Embryonic facial prominence (tissue), 1 donor: ENCODE measurements around the gene TIFAB.

Source experiments
- DNase-seq: peaks from one replicate; pipeline ENCODE4 v3.0.0-alpha.2; 2016; ENCODE audit errors: extremely low spot score

The TIFAB gene

DNA sequence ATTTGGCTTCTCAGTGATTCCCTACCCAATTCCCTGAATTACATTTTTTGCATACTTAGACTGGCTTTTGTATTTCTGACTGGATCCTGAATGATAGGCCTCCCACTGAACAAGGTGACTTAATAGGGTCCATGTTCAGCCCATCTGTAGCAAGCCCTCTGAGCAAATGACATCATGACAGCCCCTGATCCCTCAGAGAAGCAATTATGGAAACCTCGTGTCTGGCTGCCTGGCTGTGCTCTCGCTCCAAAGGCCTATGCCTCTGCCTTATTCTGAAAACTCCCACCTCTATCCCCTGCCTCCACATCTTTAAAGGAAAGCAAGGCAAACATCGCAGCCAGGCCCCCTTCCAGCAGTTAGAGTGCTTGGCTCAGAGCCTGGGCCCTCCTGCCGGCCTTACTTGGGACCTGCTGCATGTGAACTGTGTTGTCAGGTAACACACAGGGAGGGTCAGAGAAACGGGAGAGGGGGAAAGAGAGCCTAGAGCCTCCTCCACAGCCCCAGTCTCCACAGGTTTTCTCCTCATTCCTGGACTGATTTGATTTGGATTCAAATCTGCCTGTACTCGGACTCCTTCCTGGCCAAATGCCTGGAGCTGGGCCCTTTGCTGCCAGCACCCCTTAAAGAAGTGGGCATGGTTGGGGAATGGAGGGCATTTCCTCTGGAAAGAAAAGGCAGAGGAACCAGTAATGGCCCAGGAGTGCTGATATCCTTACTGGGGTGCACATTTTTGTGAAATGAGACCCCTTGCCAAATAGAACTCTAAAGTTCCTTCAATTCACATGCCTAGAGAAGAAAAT, 8.8 kb downstream of the TIFAB start:
- DNase-seq = peak; percentile 50

DNA sequence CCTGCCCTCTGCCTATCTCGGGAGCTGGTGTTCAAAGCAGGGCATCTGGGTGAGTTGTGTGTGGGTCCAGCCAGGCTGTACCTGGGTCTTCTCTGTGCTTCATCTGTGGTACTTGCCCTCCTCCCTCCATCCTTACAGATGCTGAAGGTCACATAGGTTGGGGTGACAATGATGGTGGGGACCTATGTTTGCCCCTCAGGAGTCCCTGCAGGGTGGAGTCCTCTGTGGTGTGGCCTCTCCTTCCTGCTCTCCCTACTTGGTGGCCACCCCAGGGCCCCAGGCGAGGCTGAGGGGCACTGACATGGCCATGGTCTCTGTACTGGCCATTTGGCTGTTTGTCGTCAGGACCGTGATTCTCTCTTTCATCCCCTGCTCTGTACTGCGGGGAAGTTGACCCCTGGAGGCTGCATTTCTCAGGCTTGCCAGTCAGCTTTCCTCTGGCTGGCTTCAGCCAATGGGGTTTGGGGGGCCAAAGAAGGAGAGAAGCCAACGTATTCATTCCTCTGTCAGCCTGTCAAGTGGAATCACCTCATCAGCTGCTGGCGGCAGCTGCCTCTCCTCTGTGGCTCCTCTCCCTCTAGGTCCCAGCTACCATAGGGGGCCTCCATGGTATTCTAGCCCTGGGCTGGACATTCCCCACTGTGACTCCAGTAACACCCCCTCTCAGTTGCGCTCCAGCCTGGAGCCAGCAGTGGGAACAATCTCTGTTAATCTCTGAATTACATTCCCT, 9.6 kb downstream of the TIFAB start:
- no peak for DNase-seq

DNA sequence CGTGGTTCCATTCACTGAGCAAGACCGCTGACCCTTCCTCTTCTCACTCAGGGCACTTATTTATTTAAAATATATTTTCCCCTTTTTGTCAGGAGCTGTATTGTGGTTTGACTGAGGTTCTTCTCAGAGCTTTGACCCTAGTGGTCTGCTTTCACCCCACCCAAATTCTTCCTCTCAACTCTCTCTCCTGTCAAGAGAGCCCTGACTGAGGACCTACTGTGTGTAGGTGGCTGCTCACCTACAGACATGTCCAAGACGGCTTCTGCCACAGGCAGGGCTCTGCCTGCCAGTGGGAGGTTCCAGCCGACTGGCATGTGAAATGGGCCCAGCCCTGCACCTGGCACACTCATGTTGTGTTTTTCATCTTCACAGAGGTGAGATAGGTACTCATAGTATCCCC, 10.2 kb downstream of the TIFAB start:
- DNase-seq = no peak

DNA sequence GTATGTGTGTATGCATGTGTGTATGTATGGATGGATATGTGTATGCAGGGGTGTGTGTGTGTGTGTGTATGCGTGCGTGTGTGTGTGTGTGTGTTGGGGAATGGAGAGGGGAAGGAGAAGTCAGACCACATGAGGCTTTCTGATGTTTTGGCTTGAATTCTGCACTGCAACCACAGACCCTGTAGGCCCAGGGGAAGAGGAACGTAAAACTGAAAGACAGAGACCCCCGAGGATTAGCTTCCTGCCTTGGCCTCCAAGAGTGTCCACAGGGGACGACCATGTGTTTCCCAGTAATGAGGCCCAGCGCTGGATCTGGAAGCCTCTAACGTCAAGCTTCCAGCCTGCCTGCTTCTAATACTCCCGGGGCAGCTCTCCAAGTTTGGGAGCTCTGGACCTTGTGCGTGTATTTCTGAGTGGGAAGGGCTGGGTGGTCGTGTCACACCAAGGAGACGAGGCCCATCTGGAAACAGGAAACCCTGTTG, 10.8 kb downstream of the TIFAB start:
- no peak for DNase-seq

DNA sequence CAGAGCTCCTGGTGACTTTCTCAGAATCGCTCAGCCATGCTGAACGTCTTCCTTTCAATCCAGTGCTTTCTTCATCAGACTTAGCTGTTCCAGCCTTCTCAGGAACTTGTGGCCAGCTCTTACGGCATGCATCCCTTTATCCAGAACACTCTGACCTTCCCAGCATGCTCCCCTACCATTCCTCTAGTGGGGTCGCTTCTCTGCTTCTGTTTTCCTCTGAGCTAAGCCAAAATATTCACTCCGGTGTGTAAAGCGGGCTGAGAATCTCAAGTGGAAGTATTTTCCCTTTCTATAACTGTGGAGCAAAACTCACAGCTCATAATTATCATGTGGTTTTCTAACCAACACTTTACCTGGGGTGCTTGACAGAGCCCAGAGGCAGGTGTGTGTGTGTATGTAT, 11.2 kb downstream of the TIFAB start:
- no peak for DNase-seq

DNA sequence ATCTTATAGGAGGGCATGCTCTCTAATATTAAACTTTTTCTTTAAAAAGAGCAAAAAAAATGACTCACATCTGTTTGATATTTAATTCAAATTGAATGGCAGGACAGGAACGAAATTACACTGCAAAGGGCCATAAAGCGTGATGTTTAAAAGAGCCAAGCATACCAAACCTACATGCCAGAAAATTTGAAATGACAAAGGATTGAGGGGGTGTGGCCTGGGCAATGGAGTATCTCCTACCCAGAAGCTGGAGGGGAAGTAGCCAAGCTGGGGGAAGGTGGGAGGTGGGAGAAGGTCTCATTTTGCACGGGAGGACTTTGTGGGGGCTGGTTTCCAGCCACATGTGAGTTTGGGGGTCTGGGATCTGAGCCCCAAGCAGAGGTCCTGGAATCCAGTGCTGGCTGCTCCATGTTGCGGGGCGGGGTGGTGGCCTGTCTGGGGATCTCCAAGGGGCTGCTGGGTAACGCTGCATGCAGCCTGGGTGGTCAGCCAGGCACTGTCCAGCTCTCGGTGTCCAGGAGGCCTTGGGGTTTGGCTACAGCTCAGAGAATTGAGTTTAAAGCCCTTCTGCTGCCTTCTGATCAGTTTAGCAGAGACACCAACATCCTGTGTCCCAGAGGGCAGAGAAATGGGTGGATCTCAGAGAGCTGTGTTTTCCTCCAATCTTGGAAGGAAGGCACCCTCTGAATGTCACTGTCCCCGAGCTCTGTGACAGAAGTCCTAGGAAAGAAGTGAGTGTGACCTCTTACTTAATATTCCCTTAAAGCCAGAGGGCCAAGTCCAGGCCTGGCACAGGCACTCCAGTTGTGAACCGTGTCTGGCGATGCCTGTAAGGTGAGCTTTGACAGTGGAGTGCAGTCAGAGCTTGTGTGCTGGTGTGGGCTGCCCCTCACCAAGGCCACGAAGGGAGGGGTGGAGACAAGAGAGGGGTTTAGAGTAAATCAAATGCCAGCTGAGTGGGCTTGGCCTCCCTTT, 12.6 kb downstream of the TIFAB start:
- no peak for DNase-seq

DNA sequence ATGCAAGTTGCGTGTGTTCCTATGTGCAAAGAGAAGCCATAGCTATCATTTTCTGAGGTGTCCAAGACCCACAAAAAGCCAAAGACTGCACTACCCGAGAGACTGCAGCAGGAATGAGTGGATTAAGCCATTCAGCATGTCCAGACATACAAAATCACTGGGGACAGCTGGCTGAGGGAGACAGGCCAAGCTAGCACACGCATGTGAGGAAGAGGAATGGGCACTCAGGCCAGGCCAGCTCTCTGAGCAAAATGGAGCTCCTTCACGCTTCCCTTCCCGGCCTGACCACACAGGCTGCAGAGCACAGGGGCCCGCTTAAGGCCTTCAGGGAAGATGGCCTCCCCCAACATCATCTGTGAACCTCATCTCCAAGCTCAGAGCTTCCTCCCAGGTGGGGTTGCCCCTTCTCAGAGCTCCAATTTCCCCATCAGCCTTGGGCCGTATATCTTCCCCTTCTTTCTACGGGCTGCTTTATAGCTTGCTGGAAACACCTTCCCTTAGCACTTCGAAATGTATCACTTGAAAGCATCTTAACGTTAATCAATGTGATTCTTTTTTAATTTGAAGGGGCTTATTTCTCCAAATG, 13.4 kb downstream of the TIFAB start:
- no peak for DNase-seq

DNA sequence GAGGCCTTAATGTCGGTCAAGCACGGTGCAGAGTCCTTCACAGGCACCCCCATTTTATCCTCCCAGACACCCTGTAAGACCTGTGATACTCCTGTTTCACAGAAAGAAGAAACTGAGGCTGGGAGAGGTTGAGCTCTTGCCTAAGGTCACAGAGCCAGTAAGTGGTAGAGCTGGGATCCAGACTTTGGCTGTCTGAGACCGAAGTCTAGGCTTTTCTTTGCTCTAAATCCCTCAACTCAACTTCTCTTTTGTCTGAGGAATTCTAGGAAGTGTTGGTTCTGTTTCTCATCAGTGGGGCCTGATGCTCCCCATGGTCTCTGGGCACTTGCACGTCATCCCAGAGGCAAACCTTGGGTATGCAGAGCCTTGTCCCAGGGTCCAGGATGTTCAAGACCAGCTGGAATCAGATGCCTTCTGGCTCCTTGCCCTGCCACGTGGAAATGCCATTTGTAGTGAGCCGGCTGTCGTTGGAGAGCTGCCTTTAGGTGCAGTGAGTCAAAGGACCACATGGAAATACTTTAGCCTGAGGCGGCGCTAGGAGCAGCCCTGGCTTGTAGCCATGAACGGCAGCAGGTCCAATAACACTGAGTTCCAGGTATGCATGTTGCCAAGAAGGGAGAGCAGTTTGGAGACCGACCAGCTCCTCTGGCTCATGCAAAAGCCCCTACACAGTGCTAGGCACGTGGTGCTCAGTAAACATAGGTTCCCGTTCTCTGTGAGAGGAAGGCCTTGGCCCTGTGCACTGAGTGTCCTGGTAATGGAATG, 14.2 kb downstream of the TIFAB start:
- peak; percentile 18 for DNase-seq

DNA sequence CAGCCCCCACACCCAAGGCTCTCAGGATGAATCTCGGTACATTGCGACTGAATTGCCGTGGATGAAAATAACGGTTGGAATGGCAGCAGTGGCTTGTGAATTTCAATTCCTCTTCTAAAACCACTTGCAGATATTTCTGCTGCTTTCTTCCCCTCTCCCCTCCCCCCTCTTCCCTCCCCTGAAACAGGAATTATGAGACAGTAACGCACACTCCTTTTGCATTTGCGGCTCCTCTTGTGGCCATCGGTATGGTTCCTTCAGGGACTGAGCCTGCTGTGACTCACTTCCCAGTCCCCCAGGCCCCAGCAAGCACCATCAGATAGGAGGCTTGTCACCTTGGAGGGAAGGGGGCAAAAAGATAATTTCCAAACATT, 14.7 kb downstream of the TIFAB start:
- no peak for DNase-seq

DNA sequence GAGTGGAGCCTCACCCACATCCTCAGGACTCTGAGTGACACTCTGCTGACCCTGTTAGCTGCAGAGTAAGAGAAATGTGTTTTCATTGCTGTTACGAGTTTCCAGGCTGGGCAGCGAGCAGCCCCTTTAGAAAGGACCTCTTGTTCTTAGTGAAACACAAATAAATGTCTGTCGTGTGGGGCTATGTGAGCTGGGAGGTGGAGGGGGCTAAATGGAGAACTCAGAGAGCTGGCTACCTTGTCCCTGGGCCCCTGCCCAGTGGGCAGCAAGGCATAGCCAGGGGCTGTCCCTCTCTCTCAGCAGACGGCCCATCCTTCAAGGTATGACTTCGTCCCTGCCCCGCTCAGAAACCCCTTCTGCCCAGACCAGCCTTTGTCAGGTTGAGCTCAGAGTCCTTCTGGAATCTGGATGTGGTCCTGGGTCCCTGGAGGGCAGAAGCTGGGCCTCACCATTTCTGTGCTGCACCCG, 15.2 kb downstream of the TIFAB start:
- DNase-seq = no peak

DNA sequence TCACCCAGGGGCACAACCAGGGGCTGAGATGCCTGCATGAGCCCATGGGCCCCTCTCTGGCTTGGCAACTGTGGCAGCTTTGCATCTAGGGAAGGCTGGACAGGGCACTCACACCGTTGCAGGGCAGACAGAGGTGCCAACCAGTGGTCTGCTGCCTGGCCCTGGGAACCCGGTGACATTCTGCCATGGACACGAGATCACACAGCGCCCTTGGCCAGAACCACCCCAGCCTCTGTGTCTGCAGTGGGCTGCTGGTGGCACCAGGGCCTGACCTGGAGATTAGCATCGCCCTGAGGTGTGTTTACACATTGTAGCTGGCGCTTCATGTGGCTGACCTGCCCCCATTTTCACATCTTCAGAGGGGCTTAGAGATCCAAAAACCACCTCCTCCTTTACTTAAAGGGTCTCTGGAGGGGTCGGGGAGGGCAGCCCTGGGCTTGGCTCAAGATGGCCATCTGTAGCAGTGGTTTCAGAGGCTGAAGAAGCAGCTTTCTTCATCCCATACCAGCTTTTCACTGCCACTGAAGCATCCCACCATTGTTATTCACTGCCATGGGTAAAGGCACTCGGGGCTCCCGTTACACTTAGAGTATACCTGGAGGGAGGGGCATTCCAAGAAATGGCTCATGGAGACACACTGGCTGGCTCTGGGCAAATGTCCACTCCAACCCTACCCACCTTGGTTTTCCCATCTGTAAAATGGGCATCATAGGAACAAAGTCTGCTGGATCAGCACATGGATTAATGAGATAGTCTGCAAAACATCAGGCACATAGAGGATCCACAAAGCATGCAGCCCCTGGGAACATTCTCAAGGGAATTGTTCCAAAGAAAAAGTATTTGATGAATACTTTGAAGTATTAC, 16.5 kb downstream of the TIFAB start:
- DNase-seq = no peak

DNA sequence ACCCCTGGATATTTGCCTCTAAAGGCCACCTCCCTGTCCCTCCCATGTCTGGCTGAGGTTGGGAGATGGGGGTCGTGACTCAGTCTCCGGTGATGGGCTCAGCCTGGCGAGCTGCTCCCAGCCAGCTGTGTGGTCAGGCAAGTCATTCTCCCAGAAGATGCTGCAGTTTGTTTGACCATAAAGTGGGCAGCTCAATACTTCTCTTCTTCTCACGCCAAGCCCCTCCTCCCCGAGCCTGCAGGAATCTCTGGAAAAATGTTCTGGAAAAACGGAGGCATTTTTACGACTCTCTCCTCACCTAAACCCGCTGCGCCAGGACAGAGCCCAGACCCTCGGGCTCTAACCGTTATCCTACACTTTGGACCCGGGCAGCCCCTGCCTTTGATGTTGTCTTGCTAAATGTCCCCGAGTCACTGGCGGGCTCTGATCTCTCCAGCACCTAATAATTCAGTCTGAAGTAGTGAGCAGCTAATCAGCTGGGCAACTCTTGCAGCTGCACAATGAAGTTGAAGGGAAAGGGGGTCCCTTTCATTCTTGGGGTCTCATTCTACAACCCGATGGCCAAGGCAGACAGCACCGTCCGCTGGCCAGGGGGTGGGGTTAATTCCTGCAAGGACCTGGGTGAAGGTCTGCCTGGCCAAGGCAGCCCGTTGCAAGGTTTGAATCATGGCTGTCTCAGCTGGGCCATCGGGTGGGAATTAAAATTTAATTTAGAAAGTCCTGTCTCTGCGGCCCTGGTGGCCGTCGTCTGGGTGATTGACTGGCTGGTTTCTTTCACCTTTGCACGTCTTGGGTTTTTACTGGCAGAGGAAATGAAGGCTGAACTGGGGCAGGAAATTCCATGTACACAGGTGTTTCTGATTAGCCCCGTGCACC, 17.3 kb downstream of the TIFAB start:
- no peak for DNase-seq

DNA sequence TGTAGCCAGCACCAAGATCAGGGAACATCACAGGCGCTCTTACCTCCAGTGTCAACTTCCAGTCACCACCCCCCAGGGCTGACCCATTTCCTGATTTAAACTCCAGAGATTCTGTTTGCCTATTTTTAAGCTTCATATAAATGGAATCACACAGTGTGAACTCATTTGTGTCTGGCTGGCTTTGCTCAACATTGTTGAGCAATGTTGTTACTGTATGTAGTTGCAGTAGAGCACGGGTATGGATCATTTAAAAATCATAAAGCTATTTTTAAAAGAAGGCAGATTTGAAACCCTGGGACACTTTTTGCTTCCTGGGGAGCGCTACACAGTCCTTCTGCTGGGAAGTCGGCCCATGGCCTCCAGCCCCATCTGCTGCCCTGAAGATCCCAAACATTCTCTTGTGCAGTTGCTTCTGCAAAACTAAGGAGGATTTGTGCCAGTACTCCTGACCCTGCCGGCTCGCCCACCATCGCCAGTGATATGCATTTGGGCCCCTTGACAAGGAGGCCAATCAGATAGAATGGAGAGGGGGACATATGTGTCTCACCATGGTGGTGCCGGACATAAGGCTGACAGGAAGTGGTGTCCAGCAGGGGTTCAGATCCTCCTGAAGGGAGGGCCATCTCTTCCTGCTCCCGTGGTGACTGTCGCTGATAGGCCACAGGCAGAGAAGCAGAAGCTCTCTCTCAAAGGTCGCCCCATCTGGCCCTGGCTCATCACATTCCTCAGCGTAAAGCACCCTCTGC, 18.3 kb downstream of the TIFAB start:
- no peak for DNase-seq

DNA sequence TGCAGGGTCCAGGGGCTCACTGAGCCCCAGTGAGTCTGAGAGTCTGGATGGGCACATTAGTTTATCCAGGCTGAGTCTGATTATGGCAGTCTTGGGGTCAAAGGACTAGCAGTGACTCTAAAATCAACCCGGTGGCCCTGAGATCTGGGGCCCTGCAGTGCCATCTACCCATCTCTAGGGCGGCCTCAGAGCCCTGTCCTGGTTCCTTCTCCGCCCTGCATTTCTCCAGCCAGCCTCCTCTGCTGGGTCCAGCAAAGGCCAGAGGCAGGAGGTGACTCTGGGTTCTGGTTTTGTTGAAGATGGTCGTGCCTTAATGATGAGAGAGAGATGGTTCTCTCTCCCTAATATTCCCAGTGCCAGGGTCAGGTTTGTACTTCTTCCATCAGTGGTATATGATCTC, 20.0 kb downstream of the TIFAB start:
- DNase-seq = no peak

DNA sequence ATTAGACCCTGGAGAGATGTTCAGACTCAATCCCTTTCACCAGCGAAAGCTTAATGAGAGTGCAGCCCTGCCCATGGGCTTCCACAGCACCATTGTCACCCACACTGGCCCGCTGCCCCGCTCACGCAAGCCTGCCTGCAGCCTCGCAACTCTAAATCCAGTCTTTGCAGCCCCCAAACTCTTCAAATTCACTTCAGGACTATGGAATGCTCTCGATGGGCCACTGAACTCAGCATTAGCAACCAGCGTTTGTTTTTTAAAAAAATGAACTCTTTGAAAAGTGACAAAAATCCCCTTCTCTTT, 22.1 kb downstream of the TIFAB start:
- DNase-seq = no peak

DNA sequence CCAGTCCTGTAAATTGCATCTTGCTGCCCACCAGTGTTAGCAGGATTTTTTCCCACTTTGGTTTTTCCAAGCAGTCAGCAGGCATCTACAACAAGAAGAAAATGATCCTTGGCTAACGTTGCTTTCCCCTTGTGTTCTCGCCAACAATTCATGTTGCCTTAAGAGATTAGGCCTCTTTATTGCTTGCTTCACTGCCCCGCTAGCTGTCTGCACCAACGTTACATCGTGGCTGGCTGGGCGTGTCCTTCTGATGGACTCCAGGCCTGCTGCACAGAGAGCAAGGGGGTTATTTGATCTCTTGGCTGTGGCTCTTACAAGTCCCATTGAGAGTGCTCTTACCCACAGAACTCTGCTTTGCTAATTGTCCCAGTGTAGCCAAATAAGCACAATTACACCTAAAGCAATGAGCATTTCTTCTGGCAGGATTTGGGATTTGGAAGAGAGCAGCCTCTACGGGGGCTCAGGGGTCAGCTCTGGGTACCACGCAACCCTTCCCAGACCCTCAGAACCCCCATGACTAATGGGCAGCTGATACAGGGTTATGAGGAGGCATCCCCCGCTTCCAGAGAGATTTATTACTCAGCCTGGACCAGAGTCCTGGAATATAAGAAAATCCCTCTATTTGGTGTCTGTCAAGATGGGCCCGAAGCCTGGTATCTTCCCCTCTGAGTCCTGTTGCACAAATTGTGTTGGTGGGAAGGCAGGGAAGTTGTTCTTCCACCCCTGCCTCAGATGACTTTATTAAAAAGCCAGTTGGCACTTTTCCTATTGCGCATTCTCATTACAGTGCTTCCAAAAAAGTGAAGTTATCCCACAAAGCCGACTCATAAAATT, 22.6 kb downstream of the TIFAB start:
- DNase-seq = no peak

DNA sequence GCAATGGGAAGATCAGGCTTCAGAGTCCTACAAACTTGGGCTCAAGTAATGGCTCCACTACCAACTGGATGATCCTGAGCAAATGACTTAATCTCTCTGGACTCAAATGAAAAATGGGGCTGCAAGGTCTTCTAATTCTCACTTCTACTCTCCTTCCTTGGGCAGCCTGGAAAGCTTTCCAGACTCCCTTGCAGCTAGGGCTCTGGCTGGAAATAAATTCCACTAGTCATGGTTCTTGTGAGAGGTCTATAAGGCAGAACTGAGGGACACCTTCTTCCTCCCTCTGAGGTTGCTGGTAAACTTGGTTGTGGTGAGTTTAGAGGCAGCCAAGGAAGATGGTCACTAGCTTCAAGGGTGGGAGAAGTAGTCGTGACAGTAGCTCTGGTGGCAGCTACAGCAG, 23.6 kb downstream of the TIFAB start:
- DNase-seq = no peak
